GM19043 (cell line): ENCODE measurements around the gene TBC1D3H.
"Not testable (repeated sequence)": the region's sequence is repeated elsewhere in the genome, so short reads cannot be mapped to it uniquely, and the experiment has no call there.

ENCODE experiments used
- ATAC-seq: cut with Tn5 transposase; IDR thresholded peaks from one replicate; pipeline ENCODE4 v1.9.1; 2021; ENCODE audit warnings: low read depth; ENCODE audit not compliant: unreplicated experiment

Gene TBC1D3H

GRCh38 chr17:36388385-36389245, at the start of gene TBC1D3H:
Gene TBC1D3H, minus strand, starts transcription at chr17:36388435. Its CDS starts 1,540 bp downstream, at chr17:36386895.
- ATAC-seq: not testable (repeated sequence)

GRCh38 chr17:36428891-36429290, 40.7 kb upstream of the TBC1D3H start:
- not testable (repeated sequence) for ATAC-seq

GRCh38 chr17:36415180-36415941, 27.1 kb upstream of the TBC1D3H start:
- ATAC-seq: not testable (repeated sequence)

GRCh38 chr17:36390943-36391645, 2.9 kb upstream of the TBC1D3H start:
- ATAC-seq: not testable (repeated sequence)

- ATAC-seq: not testable (repeated sequence)
These were observed 12.3 kb downstream of the TBC1D3H start for GRCh38 chr17:36375938-36376337.

- not testable (repeated sequence) for ATAC-seq
These were observed 25.7 kb downstream of the TBC1D3H start for GRCh38 chr17:36362496-36362895.
